Neural cell (in vitro differentiated cells): ENCODE data around the gene DDX51.

Source experiments
- CTCF ChIP-seq: fragments of 450-650 bp; IDR thresholded peaks from 2 replicates; pipeline ENCODE4 v1.5.1; 2014; ENCODE audit warnings: antibody characterized with exemption, mild to moderate bottlenecking, moderate library complexity; ENCODE audit not compliant: poor library complexity, severe bottlenecking
- EP300 ChIP-seq: fragments of 450-650 bp; conservative IDR thresholded peaks from 2 replicates; pipeline ENCODE4 v1.6.1; 2014; ENCODE audit warnings: antibody characterized with exemption, mild to moderate bottlenecking, moderate library complexity; ENCODE audit not compliant: poor library complexity, severe bottlenecking
- EZH2 ChIP-seq: fragments of 200-600, 300-800 bp; shearing (Covaris generic), sonication (generic); IDR thresholded peaks from 2 replicates; pipeline ENCODE4 v1.6.1; 2014; ENCODE audit warnings: antibody characterized with exemption, low read length, borderline replicate concordance, mild to moderate bottlenecking; ENCODE audit not compliant: insufficient read depth, poor library complexity, severe bottlenecking
- MXI1 ChIP-seq: fragments of 450-650 bp; conservative IDR thresholded peaks from 2 replicates; pipeline ENCODE4 v1.6.1; 2014; ENCODE audit warnings: antibody characterized with exemption, mild to moderate bottlenecking; ENCODE audit not compliant: poor library complexity, severe bottlenecking
- POLR2AphosphoS5 ChIP-seq: IDR thresholded peaks from 2 replicates; pipeline ENCODE4 v1.6.1; 2012
- RAD21 ChIP-seq: fragments of 450-650 bp; conservative IDR thresholded peaks from 2 replicates; pipeline ENCODE4 v1.6.1; 2014; ENCODE audit warnings: antibody characterized with exemption, mild to moderate bottlenecking, moderate library complexity
- REST ChIP-seq: IDR thresholded peaks from 2 replicates; pipeline ENCODE4 v1.6.1; 2012; ENCODE audit warnings: borderline replicate concordance
- SMC3 ChIP-seq: fragments of 450-650 bp; conservative IDR thresholded peaks from 2 replicates; pipeline ENCODE4 v1.6.1; 2014; ENCODE audit warnings: antibody characterized with exemption, mild to moderate bottlenecking, moderate library complexity; ENCODE audit not compliant: poor library complexity
- TAF1 ChIP-seq: IDR thresholded peaks from 2 replicates; pipeline ENCODE4 v1.6.1; 2012; ENCODE audit warnings: low read depth

GRCh38 chr12:132176385-132176919 lies 32.3 kb upstream of the DDX51 start:
- no peak for TF ChIP-seq EZH2
- no peak for TF ChIP-seq CTCF
- TF ChIP-seq EP300 = no peak
- TF ChIP-seq TAF1 = no peak
- TF ChIP-seq POLR2AphosphoS5 = no peak
- no peak for TF ChIP-seq REST
- TF ChIP-seq MXI1 = no peak
- no peak for TF ChIP-seq SMC3
- no peak for TF ChIP-seq RAD21
